Stimulated activated CD8-positive, alpha-beta memory T cell treated with anti-CD3 and anti-CD28 coated beads, Interleukin-4, amount 100 ng/mL, for 1 hour (primary cell): ENCODE data around the gene SH3BP4.

ENCODE experiments used
- DNase-seq, 2 donors: peaks; one replicate each; pipeline ENCODE4 v3.0.0-alpha.2; 2020; ENCODE audit warnings: low read depth in 2 of 2, low spot score in 1 of 2

The SH3BP4 gene

DNA sequence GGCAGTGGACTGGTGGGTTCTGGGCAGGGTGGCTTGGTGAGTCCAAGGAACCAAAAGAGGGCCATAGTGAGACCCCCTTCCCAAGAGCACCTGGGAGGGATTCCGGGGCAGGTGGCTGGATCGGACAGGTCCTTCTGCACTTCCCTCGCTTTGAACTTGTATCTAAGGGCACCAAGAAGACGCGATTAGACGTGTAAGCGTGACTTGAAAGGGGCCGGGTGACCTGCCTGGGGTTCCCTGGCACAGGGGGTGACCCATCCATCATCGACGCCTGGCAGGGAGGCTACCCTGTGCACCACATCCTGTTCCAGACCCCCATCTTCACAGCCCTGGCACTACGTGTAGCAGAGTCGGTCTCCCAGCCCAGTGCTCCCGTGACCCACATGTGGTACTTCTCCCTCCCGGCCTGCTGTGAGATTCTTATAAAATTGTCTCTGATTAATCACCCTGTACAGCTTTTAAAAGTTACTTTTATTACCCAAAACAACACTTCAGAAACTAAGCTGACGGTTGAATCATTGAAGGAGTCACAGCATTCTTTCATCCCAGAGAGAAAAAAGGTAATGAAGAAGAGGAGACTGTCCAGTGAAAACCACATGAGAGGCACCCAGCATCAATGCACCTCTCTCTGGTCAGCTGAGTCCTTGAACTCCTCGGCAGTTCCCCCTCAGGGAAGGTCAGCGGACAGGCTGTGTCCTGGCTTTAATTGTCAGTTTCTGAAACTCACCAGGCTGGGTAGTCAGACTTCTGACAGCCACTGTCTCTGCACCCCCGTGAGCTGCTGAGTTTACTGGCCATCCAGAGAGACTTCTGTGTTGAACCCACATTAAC is 13.0 kb downstream of the SH3BP4 start:
- DNase-seq = no peak

DNA sequence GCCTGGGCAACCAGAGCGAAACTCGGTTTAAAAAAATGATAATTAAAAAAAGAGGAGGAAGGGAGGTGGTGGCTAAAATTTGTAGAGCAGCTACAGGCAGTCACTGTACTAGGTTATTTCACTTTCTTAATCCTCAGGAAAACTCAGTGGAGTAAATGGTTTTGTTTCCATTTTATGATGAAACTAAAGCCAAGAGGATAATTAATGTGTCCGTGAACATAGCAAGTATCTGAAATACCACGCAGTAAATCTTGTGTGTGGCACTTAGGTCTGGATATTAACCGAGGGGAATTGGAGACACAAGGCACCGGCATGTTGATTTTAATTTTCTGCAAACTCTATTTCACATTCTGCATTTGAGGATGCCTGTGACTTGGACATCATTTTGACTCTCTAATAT is 14.5 kb downstream of the SH3BP4 start:
- DNase-seq = no peak

DNA sequence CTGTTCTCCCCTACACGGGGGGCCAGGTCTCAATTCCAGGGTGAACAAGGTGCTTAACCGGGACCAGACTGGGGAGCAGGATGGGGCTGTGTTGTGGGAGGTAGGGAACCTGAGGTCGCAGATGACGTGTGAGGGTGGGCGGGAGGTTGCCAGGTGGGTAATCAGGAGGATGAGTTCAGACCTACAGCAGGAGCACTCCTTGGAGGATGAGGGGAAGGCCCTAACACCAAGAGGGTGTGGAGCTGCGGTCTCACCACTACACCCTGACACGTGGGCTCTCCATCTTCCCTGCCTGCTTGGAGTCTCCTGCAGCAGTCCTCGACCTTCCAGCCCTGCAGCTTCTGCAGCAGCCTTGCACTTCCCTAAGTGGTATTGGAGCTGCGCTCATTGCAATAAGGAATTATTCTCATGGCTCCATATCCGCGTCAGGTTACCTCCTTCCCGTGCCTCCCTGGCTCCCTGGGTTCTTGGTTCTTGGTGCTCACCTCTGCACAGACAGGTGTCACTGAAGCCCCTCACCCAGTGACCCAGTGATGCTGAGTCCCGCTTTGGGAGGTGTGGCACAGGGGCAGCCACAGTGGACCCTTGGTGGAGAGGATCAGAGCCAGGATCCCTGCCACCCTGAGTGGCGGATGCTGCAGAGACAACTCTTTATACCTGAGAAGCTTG is 15.5 kb downstream of the SH3BP4 start:
- DNase-seq = no peak

DNA sequence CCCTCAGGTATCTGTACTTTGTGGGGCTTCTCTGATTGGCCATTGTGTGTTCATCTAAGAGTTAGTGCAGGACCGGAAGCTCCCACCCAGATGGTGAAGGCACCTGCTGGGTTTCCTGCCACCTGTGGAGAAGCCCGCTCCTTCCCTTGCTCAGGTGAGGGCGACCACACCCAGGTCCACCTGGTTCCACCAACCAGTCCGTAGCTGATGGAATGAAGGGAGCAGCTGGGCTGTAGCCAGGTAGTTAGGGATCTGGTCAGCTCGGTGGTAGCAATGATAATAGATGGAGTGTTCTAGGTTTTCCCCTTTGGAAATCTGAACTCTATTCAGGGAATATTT is 16.0 kb downstream of the SH3BP4 start:
- no peak for DNase-seq

DNA sequence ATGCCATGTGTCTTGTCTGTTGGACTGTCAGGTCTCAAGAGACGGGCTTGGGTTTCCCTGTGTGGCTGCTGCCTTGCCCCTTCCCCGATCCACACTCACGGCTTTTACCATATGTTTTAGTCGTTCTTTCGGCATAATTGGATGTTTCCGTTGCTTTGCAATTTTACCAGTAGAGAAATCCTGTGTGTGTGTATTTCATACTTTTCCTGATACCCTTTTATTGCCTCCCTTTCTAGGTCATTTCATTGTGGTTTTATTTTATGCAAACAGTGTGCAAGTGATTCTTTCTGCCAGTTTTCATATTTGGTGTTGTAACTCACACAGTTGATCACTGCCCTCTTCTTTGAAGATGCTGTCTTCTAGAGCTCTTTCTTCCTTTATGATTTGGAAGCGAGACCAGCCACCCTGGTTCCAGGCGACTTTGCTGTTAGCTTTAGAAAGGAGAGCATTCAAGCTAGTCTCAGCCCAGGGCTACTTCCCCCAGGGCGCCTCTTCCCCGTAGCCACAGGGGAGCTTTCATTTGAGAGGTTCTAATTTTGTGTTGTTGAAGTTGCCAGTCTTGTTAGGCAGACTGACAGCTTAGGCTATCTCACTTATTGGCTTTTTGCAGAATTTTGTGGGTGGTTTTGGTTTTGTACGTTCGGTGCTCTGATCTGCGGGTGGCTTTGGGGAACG is 17.0 kb downstream of the SH3BP4 start:
- no peak for DNase-seq

DNA sequence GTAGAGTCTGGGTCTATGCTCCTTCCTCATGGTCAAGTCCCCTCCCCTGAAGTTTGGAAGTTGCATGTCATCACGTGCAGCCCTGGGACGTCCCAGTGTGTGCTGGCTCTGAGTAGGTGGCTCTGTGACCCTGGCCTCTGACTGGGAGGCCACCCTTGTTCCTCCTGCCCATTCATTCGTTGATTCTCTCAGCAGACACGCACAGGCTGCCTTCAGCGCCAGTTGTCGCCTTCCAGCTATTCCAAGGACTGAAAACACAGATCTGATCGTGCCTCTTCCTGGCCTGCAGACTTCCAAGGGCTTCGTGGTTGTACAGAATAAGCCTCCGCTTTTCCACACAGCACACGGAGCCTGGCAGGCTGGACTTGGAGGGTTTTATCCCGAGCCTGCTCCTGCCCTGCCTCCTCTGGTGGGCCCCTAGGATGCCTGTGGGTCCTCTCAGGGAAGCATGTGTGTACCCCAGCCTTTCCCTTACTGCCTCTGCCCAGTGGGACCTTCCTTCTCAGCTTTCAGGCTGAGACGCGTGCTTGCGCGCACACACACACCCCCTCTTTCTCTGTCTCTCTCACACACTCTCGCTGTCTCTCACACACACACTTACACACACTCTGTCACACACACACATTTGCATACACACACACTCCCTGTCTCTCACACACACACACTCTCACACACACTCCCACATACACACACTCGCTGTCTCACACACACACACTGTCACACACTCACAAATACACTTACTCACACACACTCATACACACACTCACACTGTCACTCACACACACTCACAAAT is 17.7 kb downstream of the SH3BP4 start:
- no peak for DNase-seq

DNA sequence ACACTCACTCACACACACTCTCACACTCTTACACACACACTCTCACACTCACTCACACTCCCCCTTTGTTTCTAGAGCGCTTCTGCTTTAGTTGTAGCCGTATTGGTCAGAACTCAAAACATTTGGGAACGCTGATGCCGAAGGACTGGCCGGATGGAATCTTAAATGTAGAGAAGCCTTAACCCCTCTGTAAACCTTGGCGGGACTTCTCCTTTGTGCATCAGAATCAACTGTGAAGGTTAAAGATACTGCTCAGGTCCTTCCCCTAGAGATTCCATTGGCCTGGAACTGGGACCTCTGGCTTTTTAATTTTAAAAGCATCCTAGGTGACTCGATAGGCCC is 18.3 kb downstream of the SH3BP4 start:
- DNase-seq = no peak

DNA sequence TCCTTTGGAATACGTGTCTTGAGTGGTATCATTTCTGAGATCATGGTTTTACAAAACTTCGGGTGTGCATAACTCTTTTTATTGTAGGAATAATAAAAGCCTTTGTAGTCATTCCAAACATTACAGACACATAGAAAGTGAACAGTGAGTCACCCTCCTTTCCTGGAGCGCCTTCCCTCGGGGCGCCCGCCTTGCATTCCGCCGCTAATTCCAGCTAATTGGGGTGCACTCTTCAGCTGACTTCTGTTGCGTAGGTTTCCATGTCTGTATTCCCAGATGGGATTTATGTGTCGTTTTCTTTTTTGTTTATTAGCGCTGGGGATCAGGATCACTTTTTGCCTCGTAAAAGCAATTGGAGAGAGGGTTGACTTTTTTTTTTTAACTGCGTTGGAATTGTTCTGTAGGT is 18.7 kb downstream of the SH3BP4 start:
- DNase-seq = no peak

DNA sequence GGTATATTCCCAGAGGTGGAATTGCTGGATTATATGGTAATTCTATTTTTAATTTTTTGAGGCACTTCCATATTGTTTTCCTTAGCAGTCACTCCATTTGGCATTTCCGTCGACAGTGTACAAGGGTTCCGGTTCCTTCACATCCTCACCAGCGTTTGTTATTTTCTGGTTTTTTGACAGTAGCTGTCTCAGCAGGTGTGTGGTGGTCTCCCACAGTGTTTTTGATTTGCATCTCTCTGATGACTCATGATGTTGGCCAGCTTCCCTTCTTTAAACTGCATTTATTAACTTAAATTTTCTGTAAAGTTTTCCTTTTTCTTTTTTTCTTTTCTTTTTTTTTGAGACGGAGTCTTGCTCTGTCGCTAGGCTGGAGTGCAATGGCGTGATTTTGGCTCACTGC is 19.7 kb downstream of the SH3BP4 start:
- no peak for DNase-seq

DNA sequence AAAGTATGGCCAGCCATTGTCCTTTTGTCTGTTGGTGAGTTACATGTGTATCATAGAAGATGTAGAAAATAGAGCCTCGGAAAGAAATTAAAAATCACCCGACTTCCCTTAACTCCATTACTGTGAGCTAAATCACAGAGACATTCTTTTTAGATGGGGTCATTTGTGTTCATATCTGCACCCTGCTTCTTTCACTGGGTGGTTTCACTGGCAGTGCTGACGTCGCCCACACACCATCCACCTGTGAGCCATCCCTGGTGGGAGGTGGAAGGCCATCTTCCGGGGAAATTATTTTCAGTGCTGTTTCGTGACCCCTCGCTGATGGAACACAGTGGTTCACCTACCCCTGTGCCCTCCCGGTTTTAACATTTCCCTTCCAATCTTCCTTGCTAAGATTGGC is 21.2 kb downstream of the SH3BP4 start:
- DNase-seq = no peak

DNA sequence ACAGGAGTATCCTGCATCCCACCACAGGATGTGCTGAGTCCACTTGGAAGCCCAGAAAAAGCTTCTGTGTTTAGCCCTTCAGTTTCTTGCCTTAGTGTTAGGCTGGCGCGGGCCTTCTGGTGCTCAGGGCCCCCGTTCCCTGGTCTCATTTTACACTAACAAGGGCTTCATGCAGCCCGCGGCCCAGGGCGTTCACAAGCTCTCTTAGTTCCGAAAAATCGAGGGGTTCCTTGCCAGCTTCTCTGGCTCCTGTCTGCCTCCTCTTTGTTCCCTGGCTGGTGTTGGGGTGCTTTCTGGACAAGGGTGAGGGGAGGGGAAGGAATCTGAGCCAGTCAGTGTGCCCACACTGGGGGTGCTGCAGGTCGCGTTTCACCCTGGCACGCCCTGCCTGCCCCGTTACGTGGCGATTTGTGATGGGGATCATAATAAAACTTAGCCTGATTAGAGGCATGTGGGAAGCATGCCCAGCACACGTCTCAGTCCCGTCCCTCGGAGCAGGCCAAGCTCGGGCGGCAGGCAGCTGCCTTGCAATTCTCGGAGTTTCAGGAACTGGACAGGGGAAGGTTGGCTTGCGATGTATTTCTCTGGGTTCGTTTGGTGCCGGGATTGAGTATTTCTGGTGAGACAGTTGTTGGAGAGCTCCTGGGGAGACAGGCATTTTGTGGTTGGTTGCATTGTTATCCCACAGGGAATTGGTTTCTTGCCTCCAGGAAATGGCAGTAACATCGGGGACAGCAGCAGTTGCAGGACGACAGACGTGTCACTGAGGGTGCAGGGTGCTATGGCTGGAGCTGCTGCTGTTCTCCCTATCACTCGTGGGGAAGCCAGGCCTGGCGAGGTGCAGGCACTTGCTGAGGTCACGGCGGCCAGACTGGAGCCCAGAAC is 22.9 kb downstream of the SH3BP4 start:
- DNase-seq = no peak

DNA sequence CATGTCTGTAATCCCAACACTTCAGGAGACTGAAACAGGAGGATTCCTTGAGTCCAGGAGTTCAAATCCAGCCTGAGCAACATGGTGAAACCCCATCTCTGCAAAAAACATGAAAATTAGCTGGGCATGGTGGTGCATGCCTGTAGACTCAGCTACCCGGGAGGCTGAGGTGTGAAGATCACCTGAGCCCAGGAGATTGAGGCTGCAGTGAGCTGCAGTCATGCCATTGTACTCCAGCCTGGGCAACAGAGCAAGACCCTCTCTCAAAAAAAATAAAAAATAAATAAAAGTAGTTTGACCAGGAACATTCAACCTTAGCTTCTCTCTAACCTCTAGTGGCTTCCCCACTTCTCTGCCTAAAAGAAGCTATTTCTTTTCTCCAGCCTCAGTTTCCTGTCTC is 23.8 kb downstream of the SH3BP4 start:
- DNase-seq = no peak

DNA sequence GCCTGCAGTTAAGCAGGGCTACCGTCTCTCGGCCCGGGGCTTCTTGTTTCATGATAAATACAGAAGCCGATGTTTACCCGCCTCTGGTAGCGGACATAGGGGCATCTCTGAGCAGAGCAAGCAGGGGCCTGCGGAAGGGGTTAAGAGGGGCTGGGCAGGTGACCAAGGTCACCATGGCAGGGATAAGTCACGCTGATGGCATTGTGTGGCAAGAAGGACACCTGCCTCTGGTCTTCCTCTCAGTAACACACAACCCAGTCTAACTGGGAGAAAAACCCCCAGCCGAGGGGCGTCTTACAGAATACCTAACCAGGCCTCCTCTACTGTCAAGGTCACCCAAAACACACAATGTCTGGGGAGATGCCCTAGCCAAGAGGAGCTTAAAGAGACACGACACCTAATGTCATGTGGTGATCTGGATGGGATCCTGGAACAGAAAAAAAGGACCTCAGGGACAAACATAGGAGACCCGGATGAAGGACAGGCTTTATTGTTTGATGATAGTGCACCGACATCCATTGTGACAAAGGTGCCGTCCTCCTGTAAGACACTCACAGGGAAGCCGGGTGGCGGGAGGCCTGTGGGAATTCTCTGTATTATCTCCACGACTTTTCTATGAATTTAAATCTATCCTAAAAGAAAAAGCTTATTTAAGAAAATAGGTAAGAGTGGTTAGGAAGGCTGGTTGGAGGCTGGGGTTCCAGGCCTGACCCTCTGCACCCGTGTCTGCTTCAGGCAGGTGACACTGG is 24.8 kb downstream of the SH3BP4 start:
- DNase-seq = no peak

DNA sequence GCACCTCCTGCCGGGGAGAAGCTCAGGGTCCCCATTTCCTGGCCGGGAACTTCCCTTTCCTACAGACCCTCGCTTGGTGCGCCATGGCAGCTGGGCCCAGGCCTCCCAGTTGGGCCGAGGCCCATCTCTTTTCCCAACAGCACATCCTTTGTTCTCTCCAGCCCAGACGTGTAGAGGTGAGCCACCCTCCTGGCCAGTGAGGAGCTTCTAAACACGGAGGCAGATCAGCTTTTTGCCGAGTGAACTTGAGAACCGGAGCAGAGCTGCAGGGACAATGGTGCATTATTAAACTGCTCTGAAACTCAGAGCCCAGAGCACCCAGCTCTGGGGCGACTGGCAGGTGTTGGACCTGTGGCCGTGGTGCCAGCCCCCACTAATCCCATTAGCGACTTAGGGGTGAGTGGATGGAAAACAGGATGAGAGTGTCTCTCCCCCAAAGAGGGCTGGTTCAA is 25.4 kb downstream of the SH3BP4 start:
- no peak for DNase-seq

DNA sequence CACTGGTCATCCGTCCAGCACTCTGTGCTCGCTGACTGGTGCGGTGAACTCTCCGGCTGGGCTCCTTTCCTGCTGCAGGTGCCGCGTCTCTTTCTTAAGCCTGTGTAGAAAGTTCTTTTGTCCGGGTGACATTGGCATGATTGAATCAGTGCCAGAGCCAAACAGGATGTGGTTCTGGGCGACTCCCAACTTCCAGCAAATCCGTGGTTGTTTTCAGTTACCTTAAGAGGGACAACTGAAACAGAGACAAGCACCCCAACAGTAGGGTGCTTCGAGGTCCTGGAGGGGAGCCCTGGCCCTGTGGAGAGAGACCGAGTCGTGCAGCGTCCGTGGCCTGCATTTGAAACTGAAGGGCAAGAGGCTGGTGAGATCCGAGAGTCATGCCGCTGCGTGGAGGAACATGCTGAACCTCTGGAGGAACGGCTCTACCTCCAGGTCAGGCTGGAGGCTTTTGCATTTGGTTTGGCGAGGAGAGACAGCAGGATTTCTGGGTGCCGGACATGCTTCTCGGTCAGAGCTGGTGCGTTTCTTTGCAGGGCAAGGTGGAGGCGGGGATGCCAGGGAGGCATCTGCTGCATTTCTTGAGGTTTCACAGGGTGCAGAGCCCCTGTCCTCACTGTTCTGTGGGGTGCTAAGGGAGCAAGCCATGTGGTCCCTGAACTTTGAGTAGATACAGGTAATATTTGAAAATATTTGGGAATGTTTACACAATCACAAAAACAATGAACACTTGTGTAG is 26.8 kb downstream of the SH3BP4 start:
- no peak for DNase-seq

DNA sequence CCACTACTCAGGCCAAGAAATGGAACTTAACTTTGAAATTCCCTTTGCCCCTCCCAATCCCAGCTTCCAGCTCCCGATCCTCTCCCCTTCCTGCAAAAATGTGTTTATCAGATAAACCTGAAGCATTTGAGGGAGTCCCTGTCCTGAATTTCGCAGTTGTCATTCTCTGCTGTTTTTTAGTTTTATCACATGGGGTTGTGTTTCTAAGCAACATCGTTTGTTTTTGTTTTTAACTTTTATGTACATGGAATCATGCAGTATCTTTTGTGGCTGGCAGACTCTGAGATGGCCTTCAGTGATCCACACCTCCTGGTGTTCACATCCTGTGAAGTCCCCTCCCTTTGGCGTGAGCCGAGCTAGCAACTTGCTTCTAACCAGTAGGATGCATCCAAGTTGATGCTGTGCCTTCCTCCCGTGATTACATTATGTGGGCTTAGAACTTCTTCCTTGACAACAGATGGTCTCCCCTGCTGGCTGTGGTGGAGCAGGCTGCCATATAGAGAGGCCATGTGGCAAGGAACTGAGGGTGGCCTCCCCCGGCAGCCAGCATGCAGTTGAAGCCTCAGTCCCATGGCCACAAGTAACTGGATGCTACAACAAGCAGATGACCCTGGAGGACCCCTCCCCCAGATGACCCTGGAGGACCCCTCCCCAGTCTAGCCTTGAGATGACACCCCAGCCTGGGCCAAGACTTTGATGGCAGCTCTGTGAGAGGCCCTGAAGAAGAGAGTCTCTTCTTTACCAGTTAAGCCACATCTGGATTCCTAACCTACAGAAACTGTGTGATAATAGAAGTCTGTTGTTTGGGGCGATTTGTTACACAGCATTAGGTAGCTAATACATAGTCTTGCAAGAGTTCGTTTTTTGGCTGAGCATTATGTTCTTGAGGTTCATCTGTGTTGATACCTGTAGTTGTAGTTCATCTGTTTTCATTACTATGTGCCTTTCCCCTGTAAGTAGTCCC is 27.7 kb downstream of the SH3BP4 start:
- DNase-seq = no peak

DNA sequence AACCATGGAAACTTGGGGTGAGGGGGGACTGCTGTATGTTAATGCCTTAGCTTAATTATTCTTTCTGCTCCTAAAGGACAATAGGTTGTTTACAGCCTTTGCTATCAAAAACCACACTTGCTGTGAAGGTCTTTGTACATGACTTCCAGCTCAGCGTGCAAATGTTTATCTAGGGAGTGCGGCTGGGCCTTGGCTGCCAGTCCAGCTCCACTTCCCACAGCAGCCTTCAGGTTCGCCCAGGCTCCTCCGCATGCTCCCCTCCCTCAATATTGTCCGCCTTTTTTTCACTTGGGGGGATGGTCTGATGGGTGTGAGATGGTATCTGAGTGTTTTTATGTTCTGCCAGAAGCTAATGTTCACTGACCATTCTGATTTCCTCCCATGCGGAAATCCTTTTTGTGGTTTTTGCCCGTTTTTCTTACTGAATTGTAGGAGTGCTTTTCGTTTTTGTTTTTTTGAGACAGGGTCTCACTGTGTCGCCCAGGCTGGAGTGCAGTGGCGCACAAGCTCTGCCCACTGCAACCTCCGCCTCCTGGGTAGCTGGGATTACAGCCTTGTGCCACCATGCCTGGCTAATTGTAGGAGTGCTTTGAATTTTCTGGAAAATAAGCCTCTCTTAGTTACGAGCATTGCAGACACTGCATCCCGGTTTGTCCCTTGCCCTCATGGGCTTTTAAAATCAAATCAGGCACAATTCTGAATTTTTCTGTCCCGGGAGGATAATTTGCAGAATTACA is 28.8 kb downstream of the SH3BP4 start:
- no peak for DNase-seq
